ENCODE results near the gene CDKN2D. TPM values are rescaled to one million over a fixed set of nuclear protein-coding genes. Genes with fewer than 3 reads are reported as not detected.

CDKN2D gene
- total and polyA plus RNA-seq, 10 of the 15 experiments (the other 5 are each of a cell fraction or from before 2014, with no cell fraction given) = 0.53 to 17.2 (median 6.7) TPM

- peaks cover 0 to 1% of the 10 kb centered on the region in 2 experiments; a peak in 2 of 4 replicates for H3K36me3 ChIP-seq (ENCODE audit: control insufficient read depth in 2 of 2, insufficient read depth in 2 of 2, low read length in 1 of 2)
- in situ Hi-C loops (cut with MboI) (no loop called here), intact Hi-C loops (cut with micrococcal nuclease; ENCODE audit: unreplicated experiment) (no loop called here)
- no peak for FAIRE-seq
- H3K27ac ChIP-seq (ENCODE audit: control insufficient read depth, insufficient read depth) = peak overlapping the region; percentile 83
- H2AFZ ChIP-seq (ENCODE audit: control insufficient read depth, low read depth, low read length) = peak overlapping the region; percentile 86
- ChIA-PET CTCF (interaction anchor here (1.1 kb wide), 1 partner anchor 99 kb away, joined by 3 read pairs; no protein-coding TSS in a partner anchor), POLR2A (interaction anchor here (0.5 to 2.5 kb wide), 5 partner anchors 9 to 527 kb away, joined by 3 to 7 read pairs (median 6); no protein-coding TSS in a partner anchor), SMC1A (ENCODE audit: uncharacterized antibody, unreplicated experiment) (no interaction called here), RAD21 (ENCODE audit: unreplicated experiment) (no interaction called here)
- H3K4me3 ChIP-seq = peak overlapping the region; percentile 93
- BruUV-seq (replicated peaks) = no TSS peak
- H3K9me3 ChIP-seq (replicated peaks; ENCODE audit: control insufficient read depth, insufficient read depth, low read length) = no peaks in the 10 kb centered on the region
- H3K27me3 ChIP-seq (replicated peaks in 1 of 2; ENCODE audit: control insufficient read depth in 2 of 2, insufficient read depth in 2 of 2, low read length in 1 of 2) = peaks cover 0 to 1% of the 10 kb centered on the region in 2 experiments; a peak in 1 of 4 replicates
- H3K4me2 ChIP-seq (ENCODE audit: control insufficient read depth, insufficient read depth) = peak overlapping the region; percentile 100
- H3K9ac ChIP-seq (ENCODE audit: control insufficient read depth, insufficient read depth, low read length) = peak overlapping the region; percentile 97
- DNase-seq (ENCODE audit: low read depth, low spot score) = no peak
- peak; percentile 52 for ATAC-seq
- H3K79me2 ChIP-seq (ENCODE audit: control insufficient read depth, insufficient read depth, low read length) = peaks cover 11% of the 10 kb centered on the region
- WGBS (ENCODE audit: insufficient coverage, insufficient replicate concordance, low lambda C conversion rate, missing lambda C conversion rate) = 13% methylated on average over 22 of the region's 22 CpGs
- peaks cover 11% of the 10 kb centered on the region for H3K4me1 ChIP-seq (ENCODE audit: control insufficient read depth, insufficient read depth, low read length)
- TF ChIP-seq HDAC6 (IDR thresholded peaks at IDR 0.05; ENCODE audit: unreplicated experiment) (no peak), SMARCA5 (IDR thresholded peaks at IDR 0.05) (no peak), NKRF (conservative IDR thresholded peaks at IDR 0.05) (0 out of 2 replicates have a peak, but pooled peaks have one; percentile 10), NR2C2 (IDR thresholded peaks at IDR 0.05; ENCODE audit: borderline replicate concordance, control insufficient read depth, insufficient read length, low read depth) (no peak), BHLHE40 (IDR thresholded peaks at IDR 0.05; ENCODE audit: borderline replicate concordance in 1 of 2, low read depth in 2 of 2, low read length in 1 of 2) (no peak), KAT2A (conservative IDR thresholded peaks at IDR 0.05; ENCODE audit: control insufficient read depth, low read depth, low read length) (no peak), ESRRA (IDR thresholded peaks at IDR 0.05; ENCODE audit: low read length) (peak; percentile 86; the same call in 1 of the 2 replicates)
- no peaks in the 10 kb centered on the region for H4K20me1 ChIP-seq (ENCODE audit: control insufficient read depth, insufficient read depth)
Measured at GRCh38 chr19:10544242-10544752, 24.5 kb downstream of the CDKN2D start.

Data from GM12878 (cell line).